HG03064 (cell line): ENCODE data around the gene PEX16.
"Not testable (repeated sequence)": the region's sequence is repeated elsewhere in the genome, so short reads cannot be mapped to it uniquely, and the experiment has no call there.

ENCODE experiments used
- ATAC-seq: cut with Tn5 transposase; IDR thresholded peaks from one replicate; pipeline ENCODE4 v1.9.1; 2021; ENCODE audit warnings: low read depth; ENCODE audit not compliant: unreplicated experiment

Gene PEX16

DNA sequence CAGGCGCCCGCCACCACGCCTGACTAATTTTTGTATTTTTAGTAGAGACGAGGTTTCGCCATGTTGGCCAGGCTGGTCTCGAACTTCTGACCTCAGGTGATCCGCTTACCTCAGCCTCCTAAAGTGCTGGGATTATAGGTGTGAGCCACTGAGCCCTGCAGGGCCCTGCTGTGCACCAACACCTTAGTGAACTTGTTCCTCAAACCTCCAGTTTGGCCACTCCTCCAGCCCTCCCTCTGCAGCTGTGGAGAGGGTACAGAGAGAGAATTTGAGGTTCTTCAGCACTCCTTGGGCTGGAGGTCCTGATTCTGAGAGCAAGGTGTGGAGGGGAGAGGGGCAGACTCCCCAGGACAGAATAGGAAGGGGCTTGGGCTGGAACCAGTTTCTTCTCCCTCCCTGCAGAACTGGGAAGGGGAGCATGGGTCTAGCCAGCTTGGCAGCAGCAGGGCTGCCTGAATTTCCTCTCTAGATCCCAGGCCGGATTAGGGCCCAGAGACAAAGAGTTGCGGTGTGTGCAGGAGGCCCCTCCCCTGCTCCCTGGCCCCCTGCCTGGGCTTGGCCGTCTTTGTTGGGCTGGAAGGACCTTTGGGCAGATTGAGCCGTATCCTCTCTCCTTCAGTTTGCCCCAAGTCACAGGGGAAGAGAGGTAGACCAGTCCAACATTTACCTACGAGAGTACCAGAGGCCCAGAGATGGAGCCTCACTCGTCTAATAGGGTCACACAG lies 2.3 kb upstream of the PEX16 start:
- ATAC-seq = no peak

DNA sequence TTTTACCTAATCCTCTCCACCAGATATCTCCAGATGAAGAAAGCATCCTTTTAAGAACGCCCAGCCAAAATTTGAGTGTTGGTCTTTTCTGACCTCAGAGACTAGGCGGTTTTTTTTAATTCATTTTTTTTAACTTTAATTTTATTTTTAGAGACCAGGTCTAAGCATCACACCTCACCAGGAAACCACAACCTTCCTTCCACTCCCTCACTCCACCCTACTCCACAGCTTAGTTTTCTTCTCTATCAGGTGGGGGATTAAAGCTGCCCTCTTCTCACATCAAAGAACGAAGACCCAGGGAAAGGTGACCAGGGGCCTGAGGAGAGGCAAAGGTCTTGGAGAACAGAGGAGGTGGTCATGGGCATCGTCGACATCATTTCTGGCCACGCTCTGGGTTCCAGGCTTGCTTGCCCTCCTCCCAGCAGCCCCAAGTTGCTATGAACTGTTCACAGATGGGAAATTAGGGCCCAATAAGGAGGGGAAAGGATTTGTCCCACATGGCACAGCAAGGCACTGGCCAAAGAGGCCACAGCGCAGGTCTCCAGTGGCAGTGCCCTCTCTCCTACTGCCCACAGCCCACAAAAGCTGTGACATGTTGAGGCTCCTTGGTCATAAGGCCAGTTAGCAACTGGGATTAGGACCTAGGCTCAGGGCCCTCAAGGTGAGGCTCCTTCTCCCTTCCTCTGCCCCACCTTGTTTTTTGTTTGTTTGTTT lies 1.4 kb upstream of the PEX16 start:
- ATAC-seq = no peak

DNA sequence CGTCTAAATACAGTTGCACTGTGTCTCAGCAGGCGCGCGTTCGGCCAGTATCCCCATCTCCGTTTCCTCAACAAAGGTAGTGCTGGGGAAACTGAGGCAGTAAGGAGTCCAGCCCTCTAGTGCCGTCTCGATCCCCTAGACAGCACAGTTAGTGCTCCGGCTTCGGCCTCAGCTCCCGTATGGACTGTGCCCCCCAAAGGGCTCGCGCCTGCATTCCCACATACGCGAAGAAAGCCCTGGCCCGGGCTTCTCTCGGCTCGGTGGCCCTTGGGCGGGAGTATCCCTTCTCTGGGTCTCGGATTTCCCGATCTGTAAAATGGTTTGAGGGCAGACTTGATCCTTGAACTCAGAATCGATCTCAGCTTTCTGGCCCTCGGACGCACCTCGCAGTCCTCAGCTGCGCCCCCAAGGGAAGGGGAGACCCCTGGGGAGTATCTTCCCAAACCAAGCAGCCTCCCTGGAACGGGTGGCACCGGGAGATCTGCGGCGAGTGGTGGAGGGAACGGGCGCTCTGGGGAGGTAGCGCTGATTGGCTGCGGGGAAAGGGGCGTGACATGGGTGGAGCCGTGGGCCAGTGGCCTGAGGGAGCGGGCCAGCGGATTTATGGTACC lies 759 bp upstream of the PEX16 start:
- ATAC-seq = no peak

DNA sequence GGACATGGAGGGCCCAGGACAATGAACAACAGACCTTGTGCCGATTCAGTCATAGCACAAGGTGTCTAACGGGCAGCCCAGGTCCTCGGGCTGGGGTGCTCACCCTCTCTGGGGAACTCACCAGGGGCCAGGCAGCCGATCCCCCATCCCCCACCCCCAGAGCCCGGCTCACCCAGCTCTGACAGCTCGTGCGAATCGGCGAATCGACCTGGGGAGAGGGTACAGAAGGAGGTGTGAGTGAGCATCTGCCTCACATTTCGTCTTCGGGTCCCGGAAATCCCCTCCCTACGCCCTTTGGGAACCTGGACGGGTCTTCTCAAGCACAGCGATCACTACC lies 423 bp downstream of the PEX16 start:
- ATAC-seq = no peak

DNA sequence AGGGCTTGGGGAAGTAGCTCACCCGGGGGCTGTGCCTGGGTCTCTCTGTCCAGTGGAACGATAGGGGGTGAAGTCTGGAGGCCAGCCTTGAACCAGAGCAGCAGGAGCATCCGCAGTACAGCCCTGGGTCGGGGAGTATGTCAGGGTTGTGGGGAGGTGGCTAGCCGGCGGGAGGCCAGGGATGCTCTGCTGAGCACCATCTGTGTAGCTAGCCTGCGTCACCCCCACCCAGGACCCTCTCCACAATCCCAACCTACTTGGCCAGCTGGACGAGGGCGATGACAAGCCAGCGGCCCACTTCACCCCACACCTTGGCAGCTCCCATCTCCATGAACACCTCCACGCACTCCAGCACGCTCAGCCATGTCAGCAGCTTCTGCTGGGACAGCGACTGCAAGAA lies 2.2 kb downstream of the PEX16 start:
- no peak for ATAC-seq

DNA sequence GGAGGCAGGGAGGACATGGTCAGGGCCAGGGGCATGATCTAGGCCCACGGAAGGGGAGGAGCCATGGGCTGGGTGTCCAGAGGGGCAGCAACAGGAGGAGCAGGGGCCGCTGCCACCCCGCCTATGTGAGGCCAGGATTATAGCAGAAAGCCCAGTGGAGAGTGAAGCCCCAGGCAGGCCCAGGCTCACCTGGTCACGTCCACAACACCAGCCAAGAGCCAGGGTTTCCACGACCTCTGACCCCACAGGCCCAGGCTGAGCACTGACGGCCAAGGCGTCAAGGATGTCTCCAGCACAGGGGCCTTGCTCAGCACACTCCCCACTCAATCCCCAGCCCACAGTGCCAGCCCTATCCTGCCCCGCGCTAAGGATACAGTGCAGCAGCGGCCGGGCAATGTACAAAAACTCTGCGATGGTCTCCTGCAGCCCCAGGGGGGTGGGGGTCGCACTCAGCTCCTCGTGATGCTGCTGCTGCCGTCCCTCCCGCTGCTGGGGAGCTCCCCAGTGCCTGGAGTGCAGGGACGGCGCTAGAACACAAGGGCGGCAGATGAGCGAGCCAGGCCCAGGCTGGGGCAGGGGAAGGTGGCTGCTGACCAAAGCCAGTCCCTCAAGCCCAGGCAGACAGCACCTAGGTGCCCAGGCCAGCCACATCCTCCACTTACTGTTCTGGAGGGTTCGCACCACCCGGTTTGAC lies 3.6 kb downstream of the PEX16 start:
- ATAC-seq = no peak

DNA sequence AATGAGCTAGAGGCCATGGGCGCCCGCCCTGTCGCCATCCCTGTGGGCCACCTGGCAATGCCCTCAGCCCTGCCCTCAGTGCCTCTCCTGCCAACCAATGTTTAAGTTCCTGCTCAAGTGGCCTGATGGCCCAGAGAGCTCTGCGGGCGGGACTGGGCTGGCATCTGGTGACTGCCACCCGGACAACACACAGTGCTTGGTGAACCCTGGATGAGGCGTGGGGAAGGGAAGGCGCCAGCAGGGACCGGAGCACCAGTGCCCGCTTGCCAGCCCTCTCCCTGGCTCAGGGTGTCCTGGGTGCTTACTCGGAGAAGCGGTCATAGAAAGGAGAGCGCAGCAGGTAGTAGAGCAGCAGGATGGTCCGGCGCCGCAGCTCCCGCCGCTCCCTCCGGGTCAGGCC lies 4.2 kb downstream of the PEX16 start:
- ATAC-seq = no peak

DNA sequence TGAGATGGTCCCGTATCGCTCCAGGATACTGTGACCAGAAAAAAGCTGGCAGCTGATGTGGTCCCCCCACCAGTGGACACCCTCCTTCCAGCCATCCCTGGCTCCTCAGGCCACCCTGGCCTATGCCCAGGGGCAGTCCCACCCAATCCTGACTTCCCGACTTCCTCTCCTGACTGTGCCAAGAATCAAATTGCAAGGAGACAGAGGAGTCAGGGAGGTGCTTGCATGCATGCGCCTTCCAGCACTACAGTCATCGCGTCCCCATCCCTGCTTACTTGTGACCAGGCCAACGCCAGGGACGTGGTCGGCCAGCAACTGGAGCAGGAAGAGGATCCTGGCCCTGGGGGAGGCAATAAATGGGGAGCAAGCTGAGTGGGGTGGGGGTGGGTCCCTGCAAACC lies 7.1 kb downstream of the PEX16 start:
- no peak for ATAC-seq

DNA sequence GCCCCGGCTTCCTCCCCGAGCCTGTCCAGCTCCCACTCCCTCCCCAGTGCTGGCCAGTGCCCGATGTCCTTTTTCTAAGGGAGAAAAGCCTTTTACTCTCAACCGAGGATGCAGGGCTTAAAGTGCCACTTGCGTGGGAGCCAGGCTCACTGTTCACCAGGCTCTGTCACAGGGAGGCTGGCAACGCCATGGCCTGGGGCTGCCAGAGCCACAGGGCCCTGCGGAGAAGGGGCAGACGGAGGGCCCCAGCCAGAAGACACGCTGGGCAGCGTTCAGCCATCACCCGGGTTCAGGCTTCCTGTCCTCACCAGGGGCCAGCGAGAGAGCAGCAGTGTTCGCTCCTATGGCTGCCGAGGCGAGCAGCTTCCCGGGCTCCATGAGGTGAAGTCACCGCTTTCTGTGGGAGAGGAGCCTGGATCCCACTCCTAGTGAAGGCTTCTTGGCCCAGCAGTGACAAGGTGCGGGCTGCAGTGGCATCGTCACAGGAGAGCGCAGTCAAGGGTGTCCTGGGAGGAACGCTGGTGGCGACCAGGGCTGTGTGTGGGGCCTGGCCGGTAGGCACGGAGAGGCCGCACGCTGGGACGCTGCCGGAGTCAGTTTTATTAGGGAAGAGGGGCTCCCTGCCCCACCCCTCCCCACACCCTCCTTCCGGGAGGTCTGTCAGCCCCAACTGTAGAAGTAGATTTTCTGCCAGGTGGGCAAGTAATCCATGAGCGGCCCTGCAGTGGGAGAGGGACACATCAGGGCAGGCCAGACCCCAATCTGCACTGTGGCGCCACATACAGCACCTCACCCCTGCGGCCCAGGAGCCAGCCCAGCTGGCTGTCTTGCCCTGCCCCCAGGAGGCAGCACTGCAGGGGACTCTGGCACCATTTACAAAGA lies 7.8 kb downstream of the PEX16 start:
- no peak for ATAC-seq

DNA sequence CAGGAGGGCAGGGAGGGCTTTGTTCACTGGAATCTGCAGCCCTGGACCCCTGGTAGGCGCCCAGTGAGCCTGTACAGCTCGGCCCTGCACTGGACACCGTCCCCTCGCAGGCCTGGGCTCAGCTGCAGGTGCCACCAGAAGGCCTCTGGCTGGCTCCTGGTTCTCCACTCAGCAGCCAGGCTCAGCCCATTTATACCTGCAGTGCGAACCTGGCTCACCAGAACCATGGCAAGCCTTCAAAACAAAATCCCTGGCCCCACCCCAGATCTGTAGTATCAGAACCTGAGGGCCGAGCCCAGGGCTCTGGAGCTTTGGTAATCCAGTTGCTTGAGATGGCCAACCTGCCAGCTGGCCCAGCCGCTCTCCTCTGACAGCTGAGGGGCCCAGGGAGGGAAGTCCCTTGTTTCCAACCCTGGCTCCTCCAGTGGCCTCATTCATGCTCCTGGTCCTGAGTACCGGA lies 9.7 kb downstream of the PEX16 start:
- ATAC-seq = no peak

DNA sequence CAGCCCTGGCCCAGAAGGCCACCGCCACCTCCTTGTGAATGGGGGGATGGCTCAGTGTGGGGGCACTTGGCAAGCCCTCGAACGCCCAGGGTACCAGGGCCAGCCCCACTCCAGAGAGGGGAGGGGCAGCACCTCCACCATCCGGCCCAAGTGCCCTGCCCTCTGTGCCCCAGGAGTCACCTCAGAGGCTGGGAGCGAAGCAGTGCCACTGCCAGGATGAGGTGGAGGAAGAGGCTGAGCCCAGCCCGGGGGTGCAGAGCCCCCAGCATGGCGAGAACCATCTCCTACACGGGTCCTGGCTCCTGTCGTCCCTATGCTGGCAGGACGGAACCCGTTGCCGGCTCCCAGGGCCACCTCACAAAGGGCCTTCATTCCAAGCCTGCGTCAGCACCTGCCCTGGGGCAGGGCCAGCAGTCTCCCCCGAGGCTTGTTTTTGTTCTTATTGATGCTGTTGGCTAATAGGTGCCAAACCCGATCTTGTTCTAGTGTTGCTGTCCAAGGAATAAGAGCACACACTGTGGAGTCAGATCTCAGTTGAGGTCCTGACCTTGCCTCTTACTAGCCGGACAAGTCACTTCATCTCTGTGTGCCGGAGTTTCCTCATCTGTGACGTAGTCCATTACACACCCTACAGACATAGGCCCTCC lies 10.6 kb downstream of the PEX16 start, which contains the start of gene FREY1:
FREY1 (minus strand) TSS at position 307 of the 647 bp plus-strand sequence; CDS start at position 281, 26 bp downstream.
- ATAC-seq = no peak

DNA sequence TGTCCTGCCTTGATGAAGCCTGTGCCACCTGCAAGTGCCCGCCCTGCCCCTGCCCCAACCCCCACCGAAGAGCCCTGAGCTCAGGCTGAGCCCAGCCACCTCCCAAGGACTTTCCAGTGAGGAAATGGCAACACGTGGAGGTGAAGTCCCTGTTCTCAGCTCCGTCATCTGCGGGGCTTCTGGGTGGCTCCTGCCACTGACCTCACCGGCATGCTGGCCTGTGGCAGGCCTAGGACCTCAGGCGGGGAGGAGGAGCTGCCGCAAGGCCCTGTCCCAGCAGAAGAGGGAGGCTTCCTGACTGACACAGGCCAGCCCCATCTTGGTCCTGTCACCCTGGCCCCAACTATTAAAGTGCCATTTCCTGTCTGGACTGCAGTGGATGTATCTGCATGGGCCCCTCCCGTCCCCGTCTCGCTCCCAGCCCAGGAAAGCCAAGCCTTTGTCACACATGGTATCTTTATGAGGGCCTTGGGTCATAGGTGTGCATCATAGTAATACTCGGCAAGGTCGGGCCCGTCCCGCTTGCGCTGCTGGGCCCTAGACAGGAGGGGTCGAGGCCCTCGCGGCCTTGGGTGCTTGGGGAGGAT lies 11.5 kb downstream of the PEX16 start:
- no peak for ATAC-seq

DNA sequence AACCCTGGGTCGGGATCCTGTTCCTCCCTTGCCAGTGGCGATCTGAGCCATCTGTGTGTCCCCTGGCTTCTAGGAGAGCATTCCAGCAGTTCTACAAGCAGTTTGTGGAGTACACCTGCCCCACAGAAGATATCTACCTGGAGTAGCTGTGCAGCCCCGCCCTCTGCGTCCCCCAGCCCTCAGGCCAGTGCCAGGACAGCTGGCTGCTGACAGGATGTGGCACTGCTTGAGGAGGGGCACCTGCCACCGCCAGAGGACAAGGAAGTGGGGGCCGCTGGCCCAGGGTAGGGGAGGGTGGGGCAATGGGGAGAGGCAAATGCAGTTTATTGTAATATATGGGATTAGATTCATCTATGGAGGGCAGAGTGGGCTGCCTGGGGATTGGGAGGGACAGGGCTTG lies 12.1 kb downstream of the PEX16 start:
- ATAC-seq = not testable (repeated sequence)

DNA sequence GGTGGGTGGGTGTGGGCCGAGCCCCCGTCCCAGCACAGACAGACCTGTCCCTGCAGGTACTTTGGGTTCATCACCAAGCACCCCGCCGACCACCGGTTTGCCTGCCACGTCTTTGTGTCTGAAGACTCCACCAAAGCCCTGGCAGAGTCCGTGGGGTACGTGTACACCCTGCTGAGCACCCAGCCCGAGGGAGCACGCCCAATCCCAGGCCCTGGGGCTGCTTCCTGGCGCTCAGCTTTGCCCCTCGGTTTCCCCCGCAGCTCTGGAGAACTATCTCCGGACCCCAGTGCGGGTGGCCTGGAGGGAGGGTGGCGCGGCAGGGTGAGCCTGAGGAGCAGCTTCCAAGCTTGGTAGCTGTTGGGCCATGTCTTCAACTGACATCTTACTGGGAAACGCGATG lies 12.6 kb downstream of the PEX16 start:
- ATAC-seq = no peak

DNA sequence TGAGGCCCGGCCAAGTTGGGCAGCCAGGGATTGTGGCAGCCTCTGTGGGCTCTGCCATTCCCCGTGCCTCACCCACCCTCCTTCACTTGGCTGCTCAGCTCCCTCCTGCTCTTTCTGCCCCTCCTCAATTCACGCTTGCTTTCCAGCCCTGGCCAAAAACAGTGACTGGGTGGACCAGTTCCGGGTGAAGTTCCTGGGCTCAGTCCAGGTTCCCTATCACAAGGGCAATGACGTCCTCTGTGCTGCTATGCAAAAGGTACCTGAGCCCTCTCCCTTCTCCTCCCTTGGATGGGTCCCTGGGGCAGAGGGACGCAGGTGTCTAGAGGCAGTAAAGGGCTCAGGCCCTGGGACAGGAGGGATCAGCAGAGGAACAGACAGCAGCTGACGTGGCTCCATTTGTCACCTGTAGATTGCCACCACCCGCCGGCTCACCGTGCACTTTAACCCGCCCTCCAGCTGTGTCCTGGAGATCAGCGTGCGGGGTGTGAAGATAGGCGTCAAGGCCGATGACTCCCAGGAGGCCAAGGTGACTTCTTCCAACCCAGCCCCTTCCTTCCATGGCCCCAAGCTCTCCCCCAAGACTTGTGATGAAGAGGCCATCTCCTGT lies 13.3 kb downstream of the PEX16 start:
- ATAC-seq = no peak

DNA sequence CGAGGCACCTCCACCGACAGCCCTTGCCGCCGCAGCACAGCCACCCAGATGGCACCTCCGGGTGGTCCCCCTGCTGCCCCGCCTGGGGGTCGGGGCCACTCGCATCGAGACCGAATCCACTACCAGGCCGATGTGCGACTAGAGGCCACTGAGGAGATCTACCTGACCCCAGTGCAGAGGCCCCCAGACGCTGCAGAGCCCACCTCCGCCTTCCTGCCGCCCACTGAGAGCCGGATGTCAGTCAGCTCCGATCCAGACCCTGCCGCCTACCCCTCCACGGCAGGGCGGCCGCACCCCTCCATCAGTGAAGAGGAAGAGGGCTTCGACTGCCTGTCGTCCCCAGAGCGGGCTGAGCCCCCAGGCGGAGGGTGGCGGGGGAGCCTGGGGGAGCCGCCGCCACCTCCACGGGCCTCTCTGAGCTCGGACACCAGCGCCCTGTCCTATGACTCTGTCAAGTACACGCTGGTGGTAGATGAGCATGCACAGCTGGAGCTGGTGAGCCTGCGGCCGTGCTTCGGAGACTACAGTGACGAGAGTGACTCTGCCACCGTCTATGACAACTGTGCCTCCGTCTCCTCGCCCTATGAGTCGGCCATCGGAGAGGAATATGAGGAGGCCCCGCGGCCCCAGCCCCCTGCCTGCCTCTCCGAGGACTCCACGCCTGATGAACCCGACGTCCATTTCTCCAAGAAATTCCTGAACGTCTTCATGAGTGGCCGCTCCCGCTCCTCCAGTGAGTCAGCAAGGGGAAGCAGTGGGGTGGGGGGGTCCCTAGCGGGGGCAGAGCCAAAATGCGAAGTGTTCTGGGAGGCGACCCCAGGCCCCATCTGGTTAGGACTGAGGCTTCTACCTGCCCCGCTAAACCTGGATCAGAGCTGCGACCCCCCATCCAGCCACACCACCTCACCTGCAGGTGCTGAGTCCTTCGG lies 15.0 kb downstream of the PEX16 start:
- ATAC-seq = no peak

DNA sequence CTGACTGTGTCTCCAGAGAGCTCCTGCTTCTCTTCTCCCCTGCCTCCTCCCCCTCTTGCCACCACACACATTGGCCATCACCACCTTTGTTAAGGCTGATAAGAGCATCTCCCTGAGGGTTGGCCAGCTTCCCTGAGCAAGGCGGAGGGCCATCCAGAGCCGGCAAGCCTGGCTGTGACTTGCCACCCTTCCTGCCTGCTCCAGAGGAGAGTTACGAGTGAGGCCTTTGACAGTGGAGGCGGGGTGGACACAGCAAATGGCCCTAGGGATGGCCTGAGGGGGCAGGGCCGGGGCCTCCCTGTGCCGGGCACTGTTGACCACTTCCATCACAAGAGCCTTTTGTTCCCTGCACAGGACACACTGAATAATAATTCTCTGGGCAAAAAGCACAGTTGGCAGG lies 16.1 kb downstream of the PEX16 start:
- no peak for ATAC-seq
